RWPE2 (cell line): ENCODE measurements around the gene AURKAIP1.
A peak's percentile ranks its signal among the peaks of the same experiment; 100 is the strongest.

Source experiments
- ATAC-seq: fragments of 200-7000 bp; cut with Tn5 transposase; 3 replicates; pipeline ENCODE4 v1.9.1; 2021; ENCODE audit warnings: low read depth
- DNase-seq: peaks from one replicate; pipeline ENCODE4 v3.0.0-alpha.2; 2020; ENCODE audit warnings: low spot score
- H3K27ac ChIP-seq: fragments of 450-650 bp; 2 replicates; pipeline ENCODE4 v1.5.1; 2017; ENCODE audit warnings: mild to moderate bottlenecking; ENCODE audit not compliant: poor library complexity, severe bottlenecking
- H3K27me3 ChIP-seq: fragments of 250-450 bp; sonication (Bioruptor Pico); 2 replicates; pipeline ENCODE4 v1.5.1; 2021; ENCODE audit warnings: mild to moderate bottlenecking, moderate library complexity; ENCODE audit not compliant: insufficient read depth, poor library complexity, severe bottlenecking
- H3K36me3 ChIP-seq: fragments of 250-450 bp; sonication (Bioruptor Pico); 2 replicates; pipeline ENCODE4 v1.5.1; 2020; ENCODE audit warnings: low read depth, mild to moderate bottlenecking, moderate library complexity
- H3K4me1 ChIP-seq: fragments of 250-450 bp; sonication (Bioruptor Pico); 2 replicates; pipeline ENCODE4 v1.5.1; 2021; ENCODE audit warnings: mild to moderate bottlenecking, moderate library complexity; ENCODE audit not compliant: insufficient read depth, poor library complexity, severe bottlenecking
- H3K4me3 ChIP-seq: fragments of 250-450 bp; sonication (Bioruptor Pico); 2 replicates; pipeline ENCODE4 v1.5.1; 2021; ENCODE audit warnings: mild to moderate bottlenecking, moderate library complexity; ENCODE audit not compliant: severe bottlenecking
- H3K9me3 ChIP-seq: fragments of 250-450 bp; sonication (Bioruptor Pico); 2 replicates; pipeline ENCODE4 v1.5.1; 2021; ENCODE audit warnings: mild to moderate bottlenecking, moderate library complexity; ENCODE audit not compliant: severe bottlenecking
- TF ChIP-seq, protein P1 (sequence below): fragments of 450-650 bp; IDR thresholded peaks from one replicate; pipeline ENCODE4 v1.5.1; 2017; ENCODE audit warnings: mild to moderate bottlenecking, moderate library complexity; ENCODE audit not compliant: poor library complexity, severe bottlenecking

The AURKAIP1 gene

GRCh38 chr1:1381294-1381693, 6.3 kb upstream of the AURKAIP1 start:
- Histone ChIP-seq H3K4me3 (no peak overlapping the region), H3K27me3 (no peaks in the 10 kb centered on the region), H3K4me1 (no peaks in the 10 kb centered on the region), H3K27ac (no peak overlapping the region), H3K36me3 (peaks cover 7% of the 10 kb centered on the region), H3K9me3 (no peaks in the 10 kb centered on the region)
- DNase-seq (no peak), ATAC-seq (no peak)
- TF ChIP-seq, protein P1, sequence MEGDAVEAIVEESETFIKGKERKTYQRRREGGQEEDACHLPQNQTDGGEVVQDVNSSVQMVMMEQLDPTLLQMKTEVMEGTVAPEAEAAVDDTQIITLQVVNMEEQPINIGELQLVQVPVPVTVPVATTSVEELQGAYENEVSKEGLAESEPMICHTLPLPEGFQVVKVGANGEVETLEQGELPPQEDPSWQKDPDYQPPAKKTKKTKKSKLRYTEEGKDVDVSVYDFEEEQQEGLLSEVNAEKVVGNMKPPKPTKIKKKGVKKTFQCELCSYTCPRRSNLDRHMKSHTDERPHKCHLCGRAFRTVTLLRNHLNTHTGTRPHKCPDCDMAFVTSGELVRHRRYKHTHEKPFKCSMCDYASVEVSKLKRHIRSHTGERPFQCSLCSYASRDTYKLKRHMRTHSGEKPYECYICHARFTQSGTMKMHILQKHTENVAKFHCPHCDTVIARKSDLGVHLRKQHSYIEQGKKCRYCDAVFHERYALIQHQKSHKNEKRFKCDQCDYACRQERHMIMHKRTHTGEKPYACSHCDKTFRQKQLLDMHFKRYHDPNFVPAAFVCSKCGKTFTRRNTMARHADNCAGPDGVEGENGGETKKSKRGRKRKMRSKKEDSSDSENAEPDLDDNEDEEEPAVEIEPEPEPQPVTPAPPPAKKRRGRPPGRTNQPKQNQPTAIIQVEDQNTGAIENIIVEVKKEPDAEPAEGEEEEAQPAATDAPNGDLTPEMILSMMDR = no peak

DNA sequence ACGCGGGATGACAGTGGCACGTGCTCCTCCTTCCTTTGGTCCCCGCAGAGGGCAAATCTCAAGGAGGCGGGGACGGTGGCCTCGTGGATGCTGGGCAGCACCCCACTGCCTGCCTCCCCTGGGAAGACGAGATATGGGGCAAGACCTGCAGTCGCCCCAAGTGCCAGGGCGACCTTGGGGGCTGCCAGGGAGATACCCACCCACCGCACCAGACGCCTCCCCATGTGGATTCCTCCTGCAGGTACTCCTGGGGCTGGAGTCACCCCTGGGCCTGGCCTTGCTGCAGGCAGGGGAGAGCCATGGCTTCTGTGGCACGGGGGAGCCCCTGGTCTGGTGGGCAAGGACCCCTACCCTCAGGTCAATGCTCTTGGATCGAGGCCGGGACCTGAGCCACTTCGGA, 5.9 kb upstream of the AURKAIP1 start:
- Histone ChIP-seq H3K4me1 (no peaks in the 10 kb centered on the region), H3K27me3 (no peaks in the 10 kb centered on the region), H3K27ac (no peak overlapping the region), H3K9me3 (no peaks in the 10 kb centered on the region), H3K36me3 (peaks cover 3% of the 10 kb centered on the region), H3K4me3 (no peak overlapping the region)
- DNase-seq = no peak
- TF ChIP-seq, protein P1 = no peak
- ATAC-seq = no peak

- no peaks in the 10 kb centered on the region for H3K27me3 ChIP-seq
- H3K4me3 ChIP-seq = no peak overlapping the region
- TF ChIP-seq, protein P1 = no peak
- H3K36me3 ChIP-seq = peaks cover 8% of the 10 kb centered on the region
- H3K9me3 ChIP-seq = no peaks in the 10 kb centered on the region
- no peak overlapping the region for H3K27ac ChIP-seq
- H3K4me1 ChIP-seq = peaks cover 4% of the 10 kb centered on the region
- no peak for ATAC-seq
- DNase-seq = no peak
These were observed 2.7 kb upstream of the AURKAIP1 start for GRCh38 chr1:1377540-1378205.

GRCh38 chr1:1376551-1377226, 1.7 kb upstream of the AURKAIP1 start:
- Histone ChIP-seq H3K9me3 (no peaks in the 10 kb centered on the region), H3K27ac (peak overlapping the region; percentile 63), H3K4me1 (peaks cover 4% of the 10 kb centered on the region), H3K27me3 (no peaks in the 10 kb centered on the region), H3K36me3 (peaks cover 8% of the 10 kb centered on the region), H3K4me3 (no peak overlapping the region)
- DNase-seq = no peak
- ATAC-seq = no peak
- TF ChIP-seq, protein P1 = no peak

- ATAC-seq (no peak; the same call in 2 of the 3 replicates), DNase-seq (no peak)
- Histone ChIP-seq H3K36me3 (peaks cover 8% of the 10 kb centered on the region), H3K4me1 (peaks cover 4% of the 10 kb centered on the region), H3K4me3 (peak overlapping the region; percentile 78), H3K27ac (peak overlapping the region; percentile 63), H3K9me3 (no peaks in the 10 kb centered on the region), H3K27me3 (no peaks in the 10 kb centered on the region)
- TF ChIP-seq, protein P1 = no peak
These were observed 448 bp downstream of the AURKAIP1 start for GRCh38 chr1:1374589-1374928.
